Measurements from ENCODE around the gene KIF26A.

GRCh38 chr14:104094056-104094708 lies 44.2 kb upstream of the KIF26A start:
- TF ChIP-seq POLR2AphosphoS5 (IDR thresholded peaks at IDR 0.05): no peak
- TF ChIP-seq CTCF (IDR thresholded peaks at IDR 0.05): no peak
